Measurements from ENCODE around the gene SRP9.
"Not testable (repeated sequence)": the region's sequence is repeated elsewhere in the genome, so short reads cannot be mapped to it uniquely, and the experiment has no call there.

Gene SRP9

GRCh38 chr1:225813214-225813964 lies 35.8 kb downstream of the SRP9 start:
- in situ Hi-C loops (cut with MboI; ENCODE audit: low sequenced_read_pairs), result no loop called here

GRCh38 chr1:225814381-225814780 lies 36.8 kb downstream of the SRP9 start:
- in situ Hi-C loops (cut with MboI; ENCODE audit: low sequenced_read_pairs), result no loop called here

- in situ Hi-C loops (cut with MboI; ENCODE audit: low sequenced_read_pairs), result not testable (repeated sequence)
Observed at GRCh38 chr1:225815090-225815489, 37.5 kb downstream of the SRP9 start.

GRCh38 chr1:225815526-225816178 lies 38.0 kb downstream of the SRP9 start:
- in situ Hi-C loops (cut with MboI; ENCODE audit: low sequenced_read_pairs), result no loop called here

GRCh38 chr1:225816643-225817538 lies 39.3 kb downstream of the SRP9 start:
- in situ Hi-C loops (cut with MboI; ENCODE audit: low sequenced_read_pairs), result no loop called here

GRCh38 chr1:225817611-225818061 lies 40.0 kb downstream of the SRP9 start:
- in situ Hi-C loops (cut with MboI; ENCODE audit: low sequenced_read_pairs), result no loop called here

- in situ Hi-C loops (cut with MboI; ENCODE audit: low sequenced_read_pairs), result no loop called here
Observed at GRCh38 chr1:225818229-225818628, 40.6 kb downstream of the SRP9 start.

- in situ Hi-C loops (cut with MboI; ENCODE audit: low sequenced_read_pairs), result no loop called here
Observed at GRCh38 chr1:225819346-225820192, 41.9 kb downstream of the SRP9 start.

GRCh38 chr1:225820522-225821120 lies 43.0 kb downstream of the SRP9 start:
- in situ Hi-C loops (cut with MboI; ENCODE audit: low sequenced_read_pairs), result no loop called here

- in situ Hi-C loops (cut with MboI; ENCODE audit: low sequenced_read_pairs), result no loop called here
Observed at GRCh38 chr1:225822655-225823403, 45.2 kb downstream of the SRP9 start.

GRCh38 chr1:225823811-225824261 lies 46.2 kb downstream of the SRP9 start:
- in situ Hi-C loops (cut with MboI; ENCODE audit: low sequenced_read_pairs), result no loop called here

GRCh38 chr1:225824533-225824941 lies 46.9 kb downstream of the SRP9 start:
- in situ Hi-C loops (cut with MboI; ENCODE audit: low sequenced_read_pairs), result no loop called here

- in situ Hi-C loops (cut with MboI; ENCODE audit: low sequenced_read_pairs), result no loop called here
Observed at GRCh38 chr1:225825078-225825477, 47.5 kb downstream of the SRP9 start.

GRCh38 chr1:225825607-225826007 lies 48.0 kb downstream of the SRP9 start:
- in situ Hi-C loops (cut with MboI; ENCODE audit: low sequenced_read_pairs), result no loop called here

- in situ Hi-C loops (cut with MboI; ENCODE audit: low sequenced_read_pairs), result no loop called here
Observed at GRCh38 chr1:225827076-225827475, 49.5 kb downstream of the SRP9 start.

- in situ Hi-C loops (cut with MboI; ENCODE audit: low sequenced_read_pairs), result no loop called here
Observed at GRCh38 chr1:225828706-225829345, 51.2 kb downstream of the SRP9 start.

- in situ Hi-C loops (cut with MboI; ENCODE audit: low sequenced_read_pairs), result no loop called here
Observed at GRCh38 chr1:225830841-225831240, 53.2 kb downstream of the SRP9 start.

- in situ Hi-C loops (cut with MboI; ENCODE audit: low sequenced_read_pairs), result no loop called here
Observed at GRCh38 chr1:225834417-225835329, 57.0 kb downstream of the SRP9 start.
